Right cardiac atrium (tissue), 5 donors: ENCODE measurements around the gene GABRE. TPM values are rescaled to one million over a fixed set of nuclear protein-coding genes. Genes with fewer than 3 reads are reported as not detected.
"Not testable (repeated sequence)": the region's sequence is repeated elsewhere in the genome, so short reads cannot be mapped to it uniquely, and the experiment has no call there.

Experiments
- ATAC-seq, 2 donors: fragments of 200-7000 bp; cut with Tn5 transposase; one replicate each; pipeline versions ENCODE4 v1.8.0 to v1.9.1; 2020; ENCODE audit warnings: moderate library complexity in 2 of 2, mild to moderate bottlenecking in 1 of 2
- DNase-seq, 3 donors: peaks; one replicate each; pipeline ENCODE4 v3.0.0-alpha.2; 2020
- H3K27ac ChIP-seq: one replicate; pipeline ENCODE4 v1.5.1; 2013; ENCODE audit warnings: mild to moderate bottlenecking, low read length, control low read depth, moderate library complexity
- H3K27me3 ChIP-seq: one replicate; pipeline ENCODE4 v1.6.1; 2013; ENCODE audit not compliant: control insufficient read depth, insufficient read depth
- H3K4me1 ChIP-seq: one replicate; pipeline ENCODE4 v1.6.1; 2013; ENCODE audit warnings: low read length; ENCODE audit not compliant: control insufficient read depth, insufficient read depth
- H3K4me3 ChIP-seq: one replicate; pipeline ENCODE4 v1.5.1; 2013; ENCODE audit warnings: low read length, control low read depth
- H3K9me3 ChIP-seq: one replicate; pipeline ENCODE4 v1.6.1; 2013; ENCODE audit warnings: low read length; ENCODE audit not compliant: control insufficient read depth
- WGBS: extraction: QIAGEN DNeasy Blood & Tissue Kit; methylation state at CpG from one replicate; pipeline ENCODE4 v1.1.7; 2013; 5-methylcytosine and 5-hydroxymethylcytosine counted together
- intact Hi-C, 4 donors: fragments of 100-400 bp; cut with DNase I; formaldehyde crosslinking; loops; one replicate each; pipeline versions ENCODE4 v1.11.0 to v1.14.0; 2022 to 2023
- microRNA-seq, 2 donors: library from miRNA; unstranded; fragments of <30 nt; microRNA quantifications; one replicate each; pipeline ENCODE4 v1.2.0, GENCODE V29; 2020 to 2021
- polyA plus RNA-seq: library from polyadenylated mRNA; stranded (reverse); fragments of 200-250 nt; gene quantifications from one replicate; pipeline ENCODE4 v1.2.3, GENCODE V29; 2013
- total RNA-seq, 4 donors: library from RNA; stranded (reverse); fragmentation: NEBNext Ultra II Directional; extraction: Animal tissue kit (Norgen Biotek cat#: 25700); gene quantifications; one replicate each; pipeline ENCODE4 v1.2.1, GENCODE V29; 2021
- donor health status: healthy with polysubstance abuse.
- donor health status: DM: no; HTN: yes; CAD: no.
- donor health status: DM: no; HTN: no; CAD: no.
- donor health status: DM: no; HTN: yes; CAD: no; lungs with severe emphysema.
- donor health status: DM: yes; HTN: yes; CAD: no.

Gene GABRE
- total and polyA plus RNA-seq, 5 donors = 8.8 to 15.3 (median 11.9) TPM

GRCh38 chrX:151920530-151920929 lies 53.9 kb downstream of the GABRE start:
- DNase-seq = no peak
- WGBS = 61% methylated on average over 6 of the region's 6 CpGs

DNA sequence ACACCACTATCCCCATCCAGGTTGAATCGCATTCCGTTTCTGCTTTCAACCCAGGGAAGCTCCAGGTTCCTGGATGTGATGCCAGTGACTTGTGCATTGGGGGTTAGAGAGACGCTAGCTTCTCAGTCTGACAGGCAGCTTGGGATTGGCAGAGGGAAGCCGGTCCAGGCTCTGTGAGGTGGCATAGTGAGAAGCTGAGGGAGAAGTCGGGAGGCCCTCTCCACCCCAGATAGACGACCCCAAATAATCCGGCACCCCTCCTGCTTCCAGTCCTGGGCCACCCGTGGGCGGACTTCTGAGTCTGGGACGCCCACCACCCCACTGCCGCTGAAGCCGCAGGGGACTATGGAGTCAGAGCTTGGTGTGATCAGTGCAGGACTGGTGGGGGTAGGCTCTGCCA lies 54.4 kb downstream of the GABRE start:
- Histone ChIP-seq H3K4me1 (no peaks in the 10 kb centered on the region), H3K27ac (no peak overlapping the region), H3K9me3 (no peaks in the 10 kb centered on the region), H3K27me3 (no peaks in the 10 kb centered on the region), H3K4me3 (no peak overlapping the region)
- WGBS = 93% methylated on average over 12 of the region's 12 CpGs
- DNase-seq (no peak), ATAC-seq (no peak)
- intact Hi-C loops = no loop called here

More at GRCh38 chrX:151920530-151920929, 53.9 kb downstream of the GABRE start:
- Histone ChIP-seq H3K9me3 (no peaks in the 10 kb centered on the region), H3K27me3 (no peaks in the 10 kb centered on the region), H3K4me1 (no peaks in the 10 kb centered on the region), H3K4me3 (no peak overlapping the region), H3K27ac (no peak overlapping the region)
- intact Hi-C loops = no loop called here
- no peak for ATAC-seq

GRCh38 chrX:151919610-151920009 lies 54.9 kb downstream of the GABRE start:
- whole genome bisulfite sequencing = 97% methylated on average over 11 of the region's 11 CpGs
- no peaks in the 10 kb centered on the region for H3K4me1 ChIP-seq
- no peaks in the 10 kb centered on the region for H3K9me3 ChIP-seq
- intact Hi-C loops = no loop called here
- no peak overlapping the region for H3K4me3 ChIP-seq
- no peak overlapping the region for H3K27ac ChIP-seq
- DNase-seq = no peak
- ATAC-seq = no peak
- H3K27me3 ChIP-seq = no peaks in the 10 kb centered on the region

DNA sequence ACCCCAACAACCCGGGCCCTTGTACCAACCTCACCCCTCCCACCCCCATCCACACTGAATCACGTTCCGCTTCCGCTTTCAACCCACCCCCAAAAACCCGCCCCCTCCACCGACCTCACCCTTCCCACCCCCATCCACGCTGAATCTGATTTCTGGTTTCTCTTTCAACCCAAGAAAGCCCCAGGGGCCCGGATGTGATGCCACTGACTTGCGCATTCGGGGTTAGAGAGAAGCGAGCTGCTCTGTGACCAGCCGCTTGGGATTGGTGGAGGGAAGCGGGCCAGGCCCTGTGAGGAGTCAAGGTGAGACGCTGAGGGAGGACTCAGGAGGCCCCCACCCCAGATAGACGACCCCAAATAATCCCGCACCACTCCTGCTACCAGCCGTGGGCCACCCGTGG lies 55.7 kb downstream of the GABRE start:
- H3K27ac ChIP-seq, DNase-seq, H3K9me3 ChIP-seq, intact Hi-C loops, H3K4me3 ChIP-seq, ATAC-seq, H3K4me1 ChIP-seq, H3K27me3 ChIP-seq: not testable (repeated sequence)
- WGBS = 94% methylated on average over 16 of the region's 18 CpGs

DNA sequence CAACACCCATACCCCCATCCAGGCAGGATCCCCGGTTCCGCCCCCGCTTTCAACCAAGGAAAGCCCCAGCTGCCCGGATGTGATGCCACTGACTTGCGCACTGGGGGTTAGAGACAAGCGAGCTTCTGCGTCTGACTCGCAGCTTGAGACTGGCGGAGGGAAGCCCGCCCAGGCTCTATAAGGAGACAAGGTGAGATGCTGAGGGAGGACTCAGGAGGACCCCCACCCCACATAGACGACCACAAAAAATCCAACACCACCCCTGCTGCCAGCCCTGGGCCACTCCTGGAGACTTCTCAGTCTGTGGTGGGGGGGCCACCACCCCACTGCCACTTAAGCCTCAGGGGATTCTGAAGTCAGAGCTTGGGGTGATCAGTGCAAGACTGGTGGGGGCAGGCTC lies 61.7 kb downstream of the GABRE start, which contains the start of gene MAGEA4:
MAGEA4 (plus strand) TSS at position 110 of the 400 bp plus-strand sequence. CDS start 10,776 bp downstream, outside the sequence.
- ATAC-seq = no peak
- Histone ChIP-seq H3K9me3 (no peaks in the 10 kb centered on the region), H3K27me3 (no peaks in the 10 kb centered on the region), H3K4me3 (no peak within 1 kb of the TSS), H3K4me1 (no peaks in the 10 kb centered on the region), H3K27ac (no peak within 1 kb of the TSS)
- no peak for DNase-seq
- intact Hi-C loops = no loop called here
- WGBS = 91% methylated on average over 11 of the region's 11 CpGs

- no peak for DNase-seq
- H3K27me3 ChIP-seq = no peaks in the 10 kb centered on the region
- no peak overlapping the region for H3K27ac ChIP-seq
- H3K9me3 ChIP-seq = no peaks in the 10 kb centered on the region
- H3K4me3 ChIP-seq = no peak overlapping the region
- intact Hi-C loops = no loop called here
- H3K4me1 ChIP-seq = no peaks in the 10 kb centered on the region
- no peak for ATAC-seq
- WGBS = 78% methylated on average over 11 of the region's 11 CpGs
These were observed 62.3 kb downstream of the GABRE start for GRCh38 chrX:151912221-151912620.

DNA sequence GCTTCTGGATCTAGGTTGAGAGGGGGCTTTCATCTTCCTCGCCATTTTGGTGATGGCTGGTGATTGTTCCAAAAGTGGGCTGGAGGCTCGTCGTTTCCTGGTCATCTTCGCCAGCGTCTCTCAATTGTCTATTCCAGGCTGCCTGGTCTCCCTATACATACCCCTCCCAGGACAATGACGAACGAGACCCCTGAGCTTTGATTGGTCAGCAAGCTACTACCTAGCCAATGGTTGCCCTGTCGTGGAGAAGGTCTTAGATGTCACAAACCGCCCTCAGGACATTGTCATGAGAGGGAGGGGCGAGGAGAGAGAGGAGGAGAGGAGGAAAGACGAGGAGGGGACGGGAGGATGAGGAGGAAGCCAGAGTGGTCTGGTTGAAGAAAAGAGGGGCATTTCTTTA lies 69.5 kb downstream of the GABRE start:
- no peaks in the 10 kb centered on the region for H3K9me3 ChIP-seq
- WGBS = 86% methylated on average over 12 of the region's 12 CpGs
- DNase-seq (no peak), ATAC-seq (no peak)
- no peak overlapping the region for H3K27ac ChIP-seq
- no peak overlapping the region for H3K4me3 ChIP-seq
- intact Hi-C loops = no loop called here
- H3K27me3 ChIP-seq = no peaks in the 10 kb centered on the region
- no peaks in the 10 kb centered on the region for H3K4me1 ChIP-seq

Small RNA genes lying within 50 kb of the gene (microRNA-seq; reads per million reads assigned to microRNA genes)
- 80.9 to 256 reads per million in 2 donors for gene MIR224
- 105 to 298 reads per million in 2 donors for gene MIR452

Other genes with a start within 250 kb of the GABRE start
- not detected for gene CNGA2, start 239.9 kb downstream of the GABRE start, total RNA-seq
- not detected for gene CNGA2, start 239.9 kb downstream of the GABRE start, polyA plus RNA-seq
- gene MAGEA4, start 61.8 kb downstream of the GABRE start, total RNA-seq = not detected
- gene MAGEA4, start 61.8 kb downstream of the GABRE start, polyA plus RNA-seq = not detected
- gene MAGEA10, start 163.9 kb upstream of the GABRE start, total RNA-seq = not detected
- gene MAGEA10, start 163.9 kb upstream of the GABRE start, polyA plus RNA-seq = not detected